Gastrocnemius medialis (tissue), 4 donors: Measurements from ENCODE around the gene ATAD3C.

Source experiments
- CTCF ChIP-seq, 5 experiments: fragments of 450-650 bp in 3 of 5; fragments of 200-600 bp in 2 of 5; sonication (generic) in 2 of 5; IDR thresholded peaks in 4 of 5; conservative IDR thresholded peaks in 1 of 5; 1 replicate in 4 of 5; 2 replicates in 1 of 5; pipeline ENCODE4 v1.5.1; 2016 to 2019; ENCODE audit warnings: antibody characterized with exemption in 5 of 5, mild to moderate bottlenecking in 3 of 5, moderate library complexity in 3 of 5
- POLR2A ChIP-seq, 2 donors: fragments of 450-650 bp; IDR thresholded peaks; one replicate each; pipeline ENCODE4 v1.6.1; 2017; ENCODE audit warnings: antibody characterized with exemption in 2 of 2, mild to moderate bottlenecking in 2 of 2, moderate library complexity in 2 of 2

DNA sequence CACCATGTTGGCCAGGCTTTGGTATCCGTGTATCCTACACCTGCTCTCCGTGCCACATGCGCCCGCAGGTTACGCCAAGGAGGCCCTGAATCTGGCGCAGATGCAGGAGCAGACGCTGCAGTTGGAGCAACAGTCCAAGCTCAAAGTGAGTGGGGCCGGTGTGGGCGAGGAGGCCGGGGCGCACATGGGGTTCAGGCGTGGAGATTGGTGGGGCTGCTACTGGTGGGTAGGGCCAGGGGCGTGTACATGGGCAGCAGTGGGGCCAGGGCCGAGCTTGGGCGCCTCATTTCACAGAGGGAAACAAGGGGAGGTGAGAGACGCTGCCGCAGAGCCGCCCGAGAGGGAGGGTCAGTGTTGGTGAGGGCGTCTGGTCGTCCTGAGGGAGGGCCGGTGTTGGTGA is 27.7 kb downstream of the ATAD3C start:
- no peak for TF ChIP-seq CTCF (IDR thresholded peaks at IDR 0.05 in 4 of 5, conservative IDR thresholded peaks at IDR 0.05 in 1 of 5)
- no peak for TF ChIP-seq POLR2A (IDR thresholded peaks at IDR 0.05)
